GM23338 (cell line): Measurements from ENCODE around the gene AP2A1. TPM values are rescaled to one million over a fixed set of nuclear protein-coding genes. Genes with fewer than 3 reads are reported as not detected.
A peak's percentile ranks its signal among the peaks of the same experiment; 100 is the strongest.

Source experiments
- ATAC-seq: fragments of 200-7000 bp; cut with Tn5 transposase; 3 replicates; pipeline ENCODE4 v1.9.1; 2020
- DNase-seq: peaks from one replicate; pipeline ENCODE4 v3.0.0-alpha.2; 2015; ENCODE audit warnings: low spot score
- H2AFZ ChIP-seq: fragments of 200-600 bp; sonication (generic); 2 replicates; pipeline ENCODE4 v1.8.0; 2016; ENCODE audit warnings: antibody characterized with exemption, mild to moderate bottlenecking, moderate library complexity
- H3F3A ChIP-seq: fragments of 200-600 bp; sonication (generic); replicated peaks from 2 replicates; pipeline ENCODE4 v1.8.0; 2017; ENCODE audit warnings: antibody characterized with exemption, mixed run types, low read depth
- H3K27ac ChIP-seq: fragments of 200-600 bp; sonication (generic); 2 replicates; pipeline ENCODE4 v1.6.1; 2016; ENCODE audit warnings: low read depth
- H3K27me3 ChIP-seq: fragments of 200-600 bp; sonication (generic); 2 replicates; pipeline ENCODE4 v1.8.0; 2016; ENCODE audit warnings: mild to moderate bottlenecking, mixed run types, moderate library complexity; ENCODE audit not compliant: insufficient read depth
- H3K36me3 ChIP-seq: fragments of 200-600 bp; sonication (generic); 2 replicates; pipeline ENCODE4 v1.8.0; 2016; ENCODE audit warnings: mild to moderate bottlenecking; ENCODE audit not compliant: insufficient read depth
- H3K4me1 ChIP-seq: fragments of 200-600 bp; sonication (generic); 2 replicates; pipeline ENCODE4 v1.8.0; 2016; ENCODE audit warnings: mild to moderate bottlenecking, moderate library complexity; ENCODE audit not compliant: insufficient read depth
- H3K4me2 ChIP-seq: fragments of 200-600 bp; sonication (generic); 2 replicates; pipeline ENCODE4 v1.7.1; 2017; ENCODE audit warnings: mixed run types
- H3K4me3 ChIP-seq: fragments of 200-600 bp; sonication (generic); 2 replicates; pipeline ENCODE4 v1.6.1; 2016; ENCODE audit warnings: mixed run types
- H3K79me2 ChIP-seq: fragments of 200-600 bp; sonication (generic); replicated peaks from 2 replicates; pipeline ENCODE4 v1.8.0; 2017; ENCODE audit warnings: mild to moderate bottlenecking; ENCODE audit not compliant: insufficient read depth
- H3K9me2 ChIP-seq: fragments of 200-600 bp; sonication (generic); 2 replicates; pipeline ENCODE4 v1.8.0; 2017; ENCODE audit not compliant: insufficient read depth
- H4K20me1 ChIP-seq: fragments of 200-600 bp; sonication (generic); replicated peaks from 2 replicates; pipeline ENCODE4 v1.8.0; 2017; ENCODE audit warnings: mild to moderate bottlenecking; ENCODE audit not compliant: insufficient read depth
- H3K27ac Mint-ChIP-seq: 2 replicates; pipeline ENCODE4 v1.8.0; 2020; ENCODE audit warnings: inconsistent platforms, mild to moderate bottlenecking, moderate library complexity, mixed read lengths
- H3K27me3 Mint-ChIP-seq: 3 replicates; pipeline ENCODE4 v1.8.0; 2022; ENCODE audit warnings: low read depth, mild to moderate bottlenecking, moderate library complexity, mixed read lengths, inconsistent platforms; ENCODE audit not compliant: insufficient read depth, poor library complexity
- H3K36me3 Mint-ChIP-seq: 3 replicates; pipeline ENCODE4 v1.8.0; 2021; ENCODE audit warnings: low read depth, mild to moderate bottlenecking, inconsistent platforms, moderate library complexity, mixed read lengths
- H3K4me1 Mint-ChIP-seq: 3 replicates; pipeline ENCODE4 v1.8.0; 2020; ENCODE audit warnings: mild to moderate bottlenecking, inconsistent platforms, mixed read lengths
- H3K4me3 Mint-ChIP-seq: 3 replicates; pipeline ENCODE4 v1.8.0; 2021; ENCODE audit warnings: moderate library complexity, mild to moderate bottlenecking, inconsistent platforms, mixed read lengths
- H3K9me3 Mint-ChIP-seq: 3 replicates; pipeline ENCODE4 v1.8.0; 2020; ENCODE audit warnings: moderate library complexity, mild to moderate bottlenecking, inconsistent platforms, mixed read lengths
- EZH2phosphoT487 ChIP-seq: fragments of 200-600 bp; sonication (generic); IDR thresholded peaks from one replicate; pipeline ENCODE4 v1.8.1; 2018; ENCODE audit warnings: antibody characterized with exemption; ENCODE audit not compliant: unreplicated experiment
- JUNB ChIP-seq: IDR thresholded peaks from one replicate; pipeline ENCODE4 v1.6.1; 2016; ENCODE audit warnings: antibody characterized with exemption; ENCODE audit not compliant: unreplicated experiment
- NANOG ChIP-seq: IDR thresholded peaks from 2 replicates; pipeline ENCODE4 v1.6.1; 2016; ENCODE audit warnings: antibody characterized with exemption, borderline replicate concordance
- POLR2AphosphoS5 ChIP-seq: IDR thresholded peaks from 2 replicates; pipeline ENCODE4 v1.6.1; 2016; ENCODE audit warnings: antibody characterized with exemption, low read depth
- STAT1 ChIP-seq: IDR thresholded peaks from one replicate; pipeline ENCODE4 v1.6.1; 2016; ENCODE audit warnings: antibody characterized with exemption; ENCODE audit not compliant: unreplicated experiment
- ZNF114 ChIP-seq: fragments of 250-450 bp; sonication (Bioruptor Pico); IDR thresholded peaks from 2 replicates; pipeline ENCODE4 v1.5.0; 2020; ENCODE audit warnings: mild to moderate bottlenecking, moderate library complexity
- polyA plus RNA-seq: library from polyadenylated mRNA; unstranded; fragments of >200 nt; fragmentation: Nextera tagmentation; extraction: Ambion mirVana; gene quantifications from 2 replicates; pipeline ENCODE4 v1.2.1, GENCODE V29; 2016
- total RNA-seq: library from RNA; depleted of rRNA; stranded (reverse); fragments of >200 nt; shearing (Covaris generic); gene quantifications from 2 replicates; pipeline ENCODE4 v1.2.3, GENCODE V29; 2014
- TF ChIP-seq, protein P1 (sequence below), 2 experiments: fragments of 200-600 bp in 1 of 2; sonication (generic) in 1 of 2; conservative IDR thresholded peaks; 2 replicates each; pipeline versions ENCODE4 v1.5.1 to v1.6.1; 2016 to 2017; ENCODE audit warnings: antibody characterized with exemption in 2 of 2, low read depth in 2 of 2, mild to moderate bottlenecking in 2 of 2, moderate library complexity in 1 of 2
- TF ChIP-seq, protein P2 (sequence below): IDR thresholded peaks from one replicate; pipeline ENCODE4 v1.6.1; 2018; ENCODE audit warnings: antibody characterized with exemption; ENCODE audit not compliant: unreplicated experiment

AP2A1 gene
- total and polyA plus RNA-seq, 2 experiments from 2014 or later = 34.1 to 129 TPM

DNA sequence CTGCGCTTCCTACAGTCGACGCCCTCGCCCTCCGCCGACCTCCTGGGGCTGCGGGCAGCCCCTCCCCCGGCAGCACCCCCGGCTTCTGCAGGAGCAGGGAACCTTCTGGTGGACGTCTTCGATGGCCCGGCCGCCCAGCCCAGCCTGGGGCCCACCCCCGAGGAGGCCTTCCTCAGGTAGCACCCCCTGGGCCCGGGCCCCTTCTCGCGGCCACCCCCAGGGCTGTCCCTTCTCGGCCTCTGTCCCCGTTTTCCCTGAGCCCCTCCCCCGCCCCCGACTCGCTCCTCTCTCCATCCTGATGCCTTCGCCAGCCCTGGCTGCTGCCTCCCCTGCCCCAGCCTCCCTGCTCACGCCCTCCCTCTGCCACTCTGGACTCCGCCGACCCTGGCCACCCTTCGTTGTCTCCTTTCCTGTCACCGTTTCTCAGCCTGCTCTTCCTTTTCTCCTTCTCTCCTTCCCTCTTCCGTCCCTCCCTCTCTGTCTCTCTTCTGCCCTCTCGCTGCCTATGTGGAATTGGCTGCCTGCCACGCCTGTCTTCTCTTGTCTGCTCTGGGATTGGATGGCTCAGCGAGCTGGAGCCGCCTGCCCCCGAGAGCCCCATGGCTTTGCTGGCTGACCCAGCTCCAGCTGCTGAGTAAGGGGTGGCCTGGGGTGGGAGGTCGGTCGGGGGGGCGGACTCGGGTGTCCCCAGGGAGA is 35.3 kb downstream of the AP2A1 start:
- no peaks in the 10 kb centered on the region for H3K9me2 ChIP-seq
- H3K36me3 ChIP-seq = no peaks in the 10 kb centered on the region
- peaks cover 16% of the 10 kb centered on the region; the same call in 1 of the 2 replicates for H3K4me1 ChIP-seq
- no peaks in the 10 kb centered on the region for H3K79me2 ChIP-seq
- TF ChIP-seq, protein P1, sequence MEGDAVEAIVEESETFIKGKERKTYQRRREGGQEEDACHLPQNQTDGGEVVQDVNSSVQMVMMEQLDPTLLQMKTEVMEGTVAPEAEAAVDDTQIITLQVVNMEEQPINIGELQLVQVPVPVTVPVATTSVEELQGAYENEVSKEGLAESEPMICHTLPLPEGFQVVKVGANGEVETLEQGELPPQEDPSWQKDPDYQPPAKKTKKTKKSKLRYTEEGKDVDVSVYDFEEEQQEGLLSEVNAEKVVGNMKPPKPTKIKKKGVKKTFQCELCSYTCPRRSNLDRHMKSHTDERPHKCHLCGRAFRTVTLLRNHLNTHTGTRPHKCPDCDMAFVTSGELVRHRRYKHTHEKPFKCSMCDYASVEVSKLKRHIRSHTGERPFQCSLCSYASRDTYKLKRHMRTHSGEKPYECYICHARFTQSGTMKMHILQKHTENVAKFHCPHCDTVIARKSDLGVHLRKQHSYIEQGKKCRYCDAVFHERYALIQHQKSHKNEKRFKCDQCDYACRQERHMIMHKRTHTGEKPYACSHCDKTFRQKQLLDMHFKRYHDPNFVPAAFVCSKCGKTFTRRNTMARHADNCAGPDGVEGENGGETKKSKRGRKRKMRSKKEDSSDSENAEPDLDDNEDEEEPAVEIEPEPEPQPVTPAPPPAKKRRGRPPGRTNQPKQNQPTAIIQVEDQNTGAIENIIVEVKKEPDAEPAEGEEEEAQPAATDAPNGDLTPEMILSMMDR (conservative IDR thresholded peaks at IDR 0.05; ENCODE audit: low read depth in 2 of 2) = 0 out of 4 replicates have a peak, but pooled peaks of 1 of the 2 experiments have one; percentile 9
- TF ChIP-seq NANOG = no peak
- no peak for TF ChIP-seq ZNF114 (CRISPR knock-in tag)
- TF ChIP-seq JUNB = no peak
- TF ChIP-seq POLR2AphosphoS5 = peak; percentile 30; the same call in 1 of the 2 replicates
- TF ChIP-seq EZH2phosphoT487 = no peak
- Mint-ChIP-seq H3K4me3 (peak overlapping the region; percentile 66), H3K36me3 (peaks cover 57% of the 10 kb centered on the region), H3K27me3 (peaks cover 13% of the 10 kb centered on the region), H3K4me1 (peaks cover 23% of the 10 kb centered on the region), H3K27ac (peak overlapping the region; percentile 90), H3K9me3 (no peaks in the 10 kb centered on the region)
- peak; percentile 93 for DNase-seq
- H3F3A ChIP-seq = peaks cover 22% of the 10 kb centered on the region
- H3K4me3 ChIP-seq = peak overlapping the region; percentile 39
- 0 out of 2 replicates have a peak overlapping the region, but pooled peaks have one; percentile 69 for H3K27ac ChIP-seq
- H4K20me1 ChIP-seq = no peaks in the 10 kb centered on the region; the same call in 1 of the 2 replicates
- no peak overlapping the region for H2AFZ ChIP-seq
- peak overlapping the region; percentile 50 for H3K4me2 ChIP-seq
- no peaks in the 10 kb centered on the region for H3K27me3 ChIP-seq
- peak; percentile 84 for ATAC-seq

DNA sequence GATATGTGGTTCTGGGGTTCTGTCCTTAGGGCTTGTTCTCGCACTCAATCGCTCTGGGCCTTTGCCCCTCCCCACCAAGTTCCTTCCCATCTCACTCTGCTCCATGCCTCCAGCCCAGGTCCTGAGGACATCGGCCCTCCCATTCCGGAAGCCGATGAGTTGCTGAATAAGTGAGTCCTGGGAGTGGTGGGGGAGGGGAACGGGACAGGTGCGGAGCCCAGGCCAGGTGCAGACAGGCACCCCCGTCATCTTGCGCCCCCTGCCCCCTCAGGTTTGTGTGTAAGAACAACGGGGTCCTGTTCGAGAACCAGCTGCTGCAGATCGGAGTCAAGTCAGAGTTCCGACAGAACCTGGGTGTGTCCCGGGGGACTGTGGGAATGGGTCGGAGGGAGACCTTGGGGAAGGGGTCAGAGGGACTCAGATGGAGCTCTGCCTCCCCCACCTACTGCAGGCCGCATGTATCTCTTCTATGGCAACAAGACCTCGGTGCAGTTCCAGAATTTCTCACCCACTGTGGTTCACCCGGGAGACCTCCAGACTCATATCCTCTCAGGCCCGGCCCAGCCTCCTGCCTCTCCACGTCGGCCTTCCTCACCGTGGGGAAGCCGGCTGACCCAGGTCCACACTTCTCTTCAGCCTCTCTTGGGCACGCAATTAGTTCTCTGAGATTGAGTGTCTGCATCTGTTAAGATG is 36.2 kb downstream of the AP2A1 start:
- H3K36me3 ChIP-seq = no peaks in the 10 kb centered on the region
- peak; percentile 7 for ATAC-seq
- no peaks in the 10 kb centered on the region for H3K79me2 ChIP-seq
- no peaks in the 10 kb centered on the region for H3K27me3 ChIP-seq
- H2AFZ ChIP-seq = no peak overlapping the region
- peaks cover 17% of the 10 kb centered on the region; the same call in 1 of the 2 replicates for H3K4me1 ChIP-seq
- Mint-ChIP-seq H3K27ac (peak overlapping the region; percentile 90), H3K9me3 (no peaks in the 10 kb centered on the region), H3K4me3 (peak overlapping the region; percentile 66), H3K36me3 (peaks cover 56% of the 10 kb centered on the region), H3K27me3 (peaks cover 13% of the 10 kb centered on the region), H3K4me1 (peaks cover 26% of the 10 kb centered on the region)
- H3K4me2 ChIP-seq = peak overlapping the region; percentile 50; the same call in 1 of the 2 replicates
- H3F3A ChIP-seq = peaks cover 26% of the 10 kb centered on the region
- H3K27ac ChIP-seq = peak overlapping the region; percentile 69
- H4K20me1 ChIP-seq = no peaks in the 10 kb centered on the region; the same call in 1 of the 2 replicates
- H3K4me3 ChIP-seq = peak overlapping the region; percentile 39; the same call in 1 of the 2 replicates
- DNase-seq = peak; percentile 57
- no peaks in the 10 kb centered on the region for H3K9me2 ChIP-seq
- TF ChIP-seq JUNB = no peak
- TF ChIP-seq, protein P1 (conservative IDR thresholded peaks at IDR 0.05; ENCODE audit: low read depth in 2 of 2) = no peak
- TF ChIP-seq ZNF114 (CRISPR knock-in tag) = no peak
- TF ChIP-seq, protein P2, sequence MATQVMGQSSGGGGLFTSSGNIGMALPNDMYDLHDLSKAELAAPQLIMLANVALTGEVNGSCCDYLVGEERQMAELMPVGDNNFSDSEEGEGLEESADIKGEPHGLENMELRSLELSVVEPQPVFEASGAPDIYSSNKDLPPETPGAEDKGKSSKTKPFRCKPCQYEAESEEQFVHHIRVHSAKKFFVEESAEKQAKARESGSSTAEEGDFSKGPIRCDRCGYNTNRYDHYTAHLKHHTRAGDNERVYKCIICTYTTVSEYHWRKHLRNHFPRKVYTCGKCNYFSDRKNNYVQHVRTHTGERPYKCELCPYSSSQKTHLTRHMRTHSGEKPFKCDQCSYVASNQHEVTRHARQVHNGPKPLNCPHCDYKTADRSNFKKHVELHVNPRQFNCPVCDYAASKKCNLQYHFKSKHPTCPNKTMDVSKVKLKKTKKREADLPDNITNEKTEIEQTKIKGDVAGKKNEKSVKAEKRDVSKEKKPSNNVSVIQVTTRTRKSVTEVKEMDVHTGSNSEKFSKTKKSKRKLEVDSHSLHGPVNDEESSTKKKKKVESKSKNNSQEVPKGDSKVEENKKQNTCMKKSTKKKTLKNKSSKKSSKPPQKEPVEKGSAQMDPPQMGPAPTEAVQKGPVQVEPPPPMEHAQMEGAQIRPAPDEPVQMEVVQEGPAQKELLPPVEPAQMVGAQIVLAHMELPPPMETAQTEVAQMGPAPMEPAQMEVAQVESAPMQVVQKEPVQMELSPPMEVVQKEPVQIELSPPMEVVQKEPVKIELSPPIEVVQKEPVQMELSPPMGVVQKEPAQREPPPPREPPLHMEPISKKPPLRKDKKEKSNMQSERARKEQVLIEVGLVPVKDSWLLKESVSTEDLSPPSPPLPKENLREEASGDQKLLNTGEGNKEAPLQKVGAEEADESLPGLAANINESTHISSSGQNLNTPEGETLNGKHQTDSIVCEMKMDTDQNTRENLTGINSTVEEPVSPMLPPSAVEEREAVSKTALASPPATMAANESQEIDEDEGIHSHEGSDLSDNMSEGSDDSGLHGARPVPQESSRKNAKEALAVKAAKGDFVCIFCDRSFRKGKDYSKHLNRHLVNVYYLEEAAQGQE = no peak
- TF ChIP-seq STAT1 = no peak
